ENCODE data around the gene SELENOM. TPM values are rescaled to one million over a fixed set of nuclear protein-coding genes. Genes with fewer than 3 reads are reported as not detected.

SELENOM gene
- total and polyA plus RNA-seq, 2 of the 8 experiments (the other 6 are each of a cell fraction or from before 2014, with no cell fraction given), result 22.7 to 40.0 TPM

DNA sequence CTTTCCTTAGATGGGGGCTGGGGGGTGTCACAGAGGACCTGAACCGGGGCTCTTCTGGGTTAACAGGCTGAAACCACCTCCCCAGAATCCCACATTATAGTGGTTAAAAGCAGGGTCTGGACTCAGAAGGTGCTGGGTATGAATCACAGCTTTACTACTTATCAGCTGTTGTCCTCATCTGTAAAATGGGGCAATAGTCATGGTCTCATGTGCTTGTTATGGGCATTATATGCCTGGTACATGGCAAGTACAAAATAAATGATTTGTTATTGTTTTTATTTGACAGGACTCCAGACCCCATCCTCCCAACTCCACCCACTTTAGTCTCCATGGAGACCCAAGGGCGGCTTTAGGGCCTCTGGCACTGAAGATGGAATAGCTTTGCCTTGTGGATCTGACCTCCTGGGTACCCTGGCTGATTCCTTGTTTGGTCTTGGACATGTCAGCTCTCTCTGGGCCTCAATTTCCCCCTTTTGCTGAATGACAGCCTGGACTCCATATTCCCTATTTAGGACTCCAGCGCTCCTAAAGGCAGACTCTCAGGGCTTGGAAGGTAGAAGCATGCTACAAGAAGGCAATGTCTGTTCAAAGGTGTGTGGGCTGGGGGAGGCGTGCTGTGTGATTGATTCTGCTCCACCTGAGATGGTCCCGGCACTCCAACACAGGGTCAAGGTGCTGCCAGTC is 27.1 kb downstream of the SELENOM start:
- POLR2A ChIA-PET (ENCODE audit: partially characterized antibody), result interaction anchor here (0.6 to 12.2 kb wide), 11 partner anchors 11 to 111 kb away, joined by 3 to 220 read pairs (median 3); partner anchors contain the start of genes MORC2 and TUG1
- peaks cover 0 to 9% of the 10 kb centered on the region in 2 experiments; a peak in 1 of 4 replicates for H3K79me2 ChIP-seq (ENCODE audit: control insufficient read depth in 1 of 2, insufficient read depth in 2 of 2, low read length in 2 of 2)
- H3K4me3 ChIP-seq (ENCODE audit: extremely low read depth in 1 of 4, insufficient read depth in 2 of 4, low read depth in 3 of 4, low read length in 4 of 4), result peak overlapping the region; percentile 69 to 80 (median 74)
- no peak overlapping the region for H3K14ac ChIP-seq (ENCODE audit: insufficient read length)
- FAIRE-seq, result no peak
- WGBS, 2 experiments (ENCODE audit: extremely low coverage in 1 of 2, insufficient coverage in 1 of 2, insufficient read length in 1 of 2, insufficient replicate concordance in 2 of 2, low coverage in 1 of 2, low lambda C conversion rate in 2 of 2, missing lambda C conversion rate in 1 of 2), result 39% methylated on average over 5 of the region's 5 CpGs; no CpG with 5 or more reads in 1 of the 2 experiments
- H3K18ac ChIP-seq (ENCODE audit: extremely low read depth, low read length), result no peak overlapping the region
- H2BK20ac ChIP-seq (ENCODE audit: low read length), result no peak overlapping the region
- H3K36me3 ChIP-seq (ENCODE audit: control insufficient read depth in 2 of 4, insufficient read depth in 4 of 4, low read length in 3 of 4), result no peaks in the 10 kb centered on the region
- no peak overlapping the region for H2BK120ac ChIP-seq (replicated peaks; ENCODE audit: low read depth, low read length)
- peaks cover 3 to 7% of the 10 kb centered on the region in 2 experiments for H4K20me1 ChIP-seq (replicated peaks in 1 of 2; ENCODE audit: control insufficient read depth in 1 of 2, insufficient read depth in 2 of 2, low read length in 2 of 2)
- H2BK15ac ChIP-seq (ENCODE audit: low read length), result no peak overlapping the region
- H2BK5ac ChIP-seq (ENCODE audit: low read depth, low read length), result peak overlapping the region; percentile 76
- H4K91ac ChIP-seq (replicated peaks; ENCODE audit: insufficient read length, low read length), result no peak overlapping the region
- no peak overlapping the region for H3K4ac ChIP-seq (replicated peaks; ENCODE audit: insufficient read length, low read depth, low read length)
- H3K4me1 ChIP-seq (replicated peaks in 1 of 4; ENCODE audit: control insufficient read depth in 3 of 4, insufficient read depth in 4 of 4, low read length in 3 of 4), result peaks cover 0 to 27% (median 13%) of the 10 kb centered on the region in 4 experiments; a peak in 6 of 7 replicates
- no peaks in the 10 kb centered on the region for H3K9me3 ChIP-seq (ENCODE audit: insufficient read depth in 2 of 2, low read depth in 1 of 2, low read length in 1 of 2)
- H2AFZ ChIP-seq (ENCODE audit: low read length), result no peak overlapping the region
- H2AK5ac ChIP-seq (ENCODE audit: low read depth, low read length), result no peak overlapping the region
- no peak overlapping the region for H3K56ac ChIP-seq (replicated peaks; ENCODE audit: insufficient read length, low read depth, low read length)
- peak overlapping the region in 3 of 4 experiments; percentile 35 to 81 (median 77); a peak in 5 of 7 replicates for H3K9ac ChIP-seq (replicated peaks in 1 of 4; ENCODE audit: extremely low read depth in 1 of 4, low read depth in 3 of 4, low read length in 3 of 4)
- peaks cover 0 to 5% (median 2%) of the 10 kb centered on the region in 4 experiments; a peak in 3 of 7 replicates for H3K27me3 ChIP-seq (replicated peaks in 1 of 4; ENCODE audit: control insufficient read depth in 3 of 4, extremely low read depth in 1 of 4, insufficient read depth in 3 of 4, low read length in 3 of 4)
- peak overlapping the region; percentile 84; the same call in 1 of the 2 replicates for H3K27ac ChIP-seq (ENCODE audit: low read depth, low read length)
- H3K23ac ChIP-seq (ENCODE audit: insufficient read length), result no peak overlapping the region
- CTCF ChIA-PET (ENCODE audit: partially characterized antibody), result interaction anchor here (0.6 to 13.3 kb wide), 4 partner anchors 18 to 133 kb away, joined by 3 to 207 read pairs (median 8); partner anchors contain the start of gene SELENOM
- peaks cover 14% of the 10 kb centered on the region for H3K23me2 ChIP-seq (ENCODE audit: low read depth, low read length)
- peak in 1 of 2 experiments; percentile 67 for DNase-seq (ENCODE audit: low read depth in 1 of 2, low spot score in 2 of 2)
- H3K79me1 ChIP-seq (ENCODE audit: low read depth, low read length), result no peaks in the 10 kb centered on the region; the same call in 1 of the 2 replicates
- no peak overlapping the region for H4K5ac ChIP-seq (ENCODE audit: insufficient read length, low read depth, low read length)
- peak overlapping the region; percentile 93 for H4K8ac ChIP-seq (ENCODE audit: extremely low read depth, insufficient read depth, low read length)
- H2BK12ac ChIP-seq (ENCODE audit: low read depth, low read length), result peak overlapping the region; percentile 1; the same call in 1 of the 2 replicates
- H3K4me2 ChIP-seq (ENCODE audit: insufficient read depth in 1 of 2, low read depth in 2 of 2, low read length in 2 of 2), result peak overlapping the region; percentile 82
- TF ChIP-seq KDM1A (IDR thresholded peaks at IDR 0.05; ENCODE audit: borderline replicate concordance, low read length) (no peak), JUND (IDR thresholded peaks at IDR 0.05; ENCODE audit: low read length) (no peak), BACH1 (IDR thresholded peaks at IDR 0.05; ENCODE audit: low read length) (no peak), KDM4A (IDR thresholded peaks at IDR 0.05; ENCODE audit: low read depth, low read length, severe bottlenecking) (no peak), EP300 (IDR thresholded peaks at IDR 0.05; ENCODE audit: borderline replicate concordance in 1 of 2, low read depth in 2 of 2, low read length in 2 of 2) (no peak), TAF7 (optimal IDR thresholded peaks at IDR 0.05; ENCODE audit: borderline replicate concordance, low read depth, low read length) (no peak), PHF8 (conservative IDR thresholded peaks at IDR 0.05; ENCODE audit: low read depth, low read length) (no peak)
- TF ChIP-seq, protein P1, sequence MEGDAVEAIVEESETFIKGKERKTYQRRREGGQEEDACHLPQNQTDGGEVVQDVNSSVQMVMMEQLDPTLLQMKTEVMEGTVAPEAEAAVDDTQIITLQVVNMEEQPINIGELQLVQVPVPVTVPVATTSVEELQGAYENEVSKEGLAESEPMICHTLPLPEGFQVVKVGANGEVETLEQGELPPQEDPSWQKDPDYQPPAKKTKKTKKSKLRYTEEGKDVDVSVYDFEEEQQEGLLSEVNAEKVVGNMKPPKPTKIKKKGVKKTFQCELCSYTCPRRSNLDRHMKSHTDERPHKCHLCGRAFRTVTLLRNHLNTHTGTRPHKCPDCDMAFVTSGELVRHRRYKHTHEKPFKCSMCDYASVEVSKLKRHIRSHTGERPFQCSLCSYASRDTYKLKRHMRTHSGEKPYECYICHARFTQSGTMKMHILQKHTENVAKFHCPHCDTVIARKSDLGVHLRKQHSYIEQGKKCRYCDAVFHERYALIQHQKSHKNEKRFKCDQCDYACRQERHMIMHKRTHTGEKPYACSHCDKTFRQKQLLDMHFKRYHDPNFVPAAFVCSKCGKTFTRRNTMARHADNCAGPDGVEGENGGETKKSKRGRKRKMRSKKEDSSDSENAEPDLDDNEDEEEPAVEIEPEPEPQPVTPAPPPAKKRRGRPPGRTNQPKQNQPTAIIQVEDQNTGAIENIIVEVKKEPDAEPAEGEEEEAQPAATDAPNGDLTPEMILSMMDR (IDR thresholded peaks at IDR 0.05; ENCODE audit: control extremely low read depth in 1 of 3, insufficient read depth in 1 of 3, low read depth in 1 of 3, low read length in 3 of 3), result no peak
